Neutrophil (primary cell): ENCODE measurements around the gene NR1D2.

ENCODE experiments used
- H3K27ac ChIP-seq: fragments of 200-600 bp; sonication (generic); 2 replicates; pipeline ENCODE4 v1.5.1; 2016; ENCODE audit warnings: mild to moderate bottlenecking, moderate library complexity
- H3K27me3 ChIP-seq: fragments of 200-600 bp; sonication (generic); 2 replicates; pipeline ENCODE4 v1.6.0; 2016; ENCODE audit warnings: mild to moderate bottlenecking
- H3K36me3 ChIP-seq: fragments of 200-600 bp; sonication (generic); 2 replicates; pipeline ENCODE4 v1.5.1; 2017
- H3K4me1 ChIP-seq, 2 experiments: fragments of 200-600 bp in 1 of 2; sonication (generic) in 1 of 2; 1 replicate in 1 of 2; 2 replicates in 1 of 2; pipeline versions ENCODE4 v1.5.1 to v1.6.1; 2013 to 2016; ENCODE audit warnings: low read depth in 1 of 2, low read length in 1 of 2, mild to moderate bottlenecking in 1 of 2, moderate library complexity in 1 of 2; ENCODE audit not compliant: control insufficient read depth in 1 of 2, insufficient read depth in 1 of 2
- H3K4me3 ChIP-seq, 2 experiments: fragments of 200-600 bp in 1 of 2; sonication (generic) in 1 of 2; 1 replicate in 1 of 2; 2 replicates in 1 of 2; pipeline ENCODE4 v1.5.1; 2013 to 2016; ENCODE audit warnings: low read depth in 1 of 2, low read length in 1 of 2, mild to moderate bottlenecking in 1 of 2, moderate library complexity in 1 of 2
- H3K9me3 ChIP-seq: fragments of 200-600 bp; sonication (generic); 2 replicates; pipeline ENCODE4 v1.5.1; 2016
- CTCF ChIP-seq: fragments of 200-600 bp; sonication (generic); IDR thresholded peaks from 2 replicates; pipeline ENCODE4 v1.5.1; 2016; ENCODE audit warnings: antibody characterized with exemption

Gene NR1D2

GRCh38 chr3:23996095-23996524, 51.0 kb downstream of the NR1D2 start:
- Histone ChIP-seq H3K27ac (no peak overlapping the region), H3K4me3 (no peak overlapping the region), H3K9me3 (no peaks in the 10 kb centered on the region), H3K27me3 (peaks cover 14% of the 10 kb centered on the region), H3K4me1 (no peaks in the 10 kb centered on the region), H3K36me3 (no peaks in the 10 kb centered on the region)
- TF ChIP-seq CTCF, result no peak

- no peaks in the 10 kb centered on the region for H3K9me3 ChIP-seq
- H3K27ac ChIP-seq, result no peak overlapping the region
- no peaks in the 10 kb centered on the region for H3K36me3 ChIP-seq
- no peak overlapping the region for H3K4me3 ChIP-seq
- no peaks in the 10 kb centered on the region for H3K4me1 ChIP-seq
- peak; percentile 16 for TF ChIP-seq CTCF
- peaks cover 14% of the 10 kb centered on the region for H3K27me3 ChIP-seq
Measured at GRCh38 chr3:23999012-23999641, 54.0 kb downstream of the NR1D2 start.

GRCh38 chr3:24002129-24002528, 57.0 kb downstream of the NR1D2 start:
- no peaks in the 10 kb centered on the region for H3K36me3 ChIP-seq

GRCh38 chr3:24003466-24003865, 58.4 kb downstream of the NR1D2 start:
- Histone ChIP-seq H3K27me3 (peaks cover 14% of the 10 kb centered on the region), H3K4me1 (no peaks in the 10 kb centered on the region), H3K9me3 (no peaks in the 10 kb centered on the region), H3K36me3 (no peaks in the 10 kb centered on the region), H3K27ac (no peak overlapping the region), H3K4me3 (no peak overlapping the region)
- TF ChIP-seq CTCF, result no peak

More at GRCh38 chr3:24002129-24002528, 57.0 kb downstream of the NR1D2 start:
- H3K27ac ChIP-seq, result no peak overlapping the region
- peaks cover 14% of the 10 kb centered on the region for H3K27me3 ChIP-seq
- no peak for TF ChIP-seq CTCF
- H3K9me3 ChIP-seq, result no peaks in the 10 kb centered on the region
- H3K4me3 ChIP-seq, result no peak overlapping the region
- H3K4me1 ChIP-seq, result no peaks in the 10 kb centered on the region

GRCh38 chr3:24004171-24004938, 59.3 kb downstream of the NR1D2 start:
- Histone ChIP-seq H3K27me3 (peaks cover 9% of the 10 kb centered on the region), H3K27ac (no peak overlapping the region)
- no peak for TF ChIP-seq CTCF

More at GRCh38 chr3:24004171-24004938, 59.3 kb downstream of the NR1D2 start:
- H3K9me3 ChIP-seq, result no peaks in the 10 kb centered on the region
- no peaks in the 10 kb centered on the region for H3K36me3 ChIP-seq
- no peaks in the 10 kb centered on the region for H3K4me1 ChIP-seq
- no peak overlapping the region for H3K4me3 ChIP-seq
